ENCODE measurements around the gene FBXL15.

FBXL15 gene

GRCh38 chr10:102422545-102423129 lies 2.0 kb downstream of the FBXL15 start:
- Histone ChIP-seq H3K36me3 (ENCODE audit: control insufficient read depth, insufficient read depth, low read length) (peaks cover 6% of the 10 kb centered on the region; the same call in 1 of the 2 replicates), H3K4me3 (ENCODE audit: low read depth, low read length) (peak overlapping the region; percentile 92), H3K9ac (ENCODE audit: low read length) (no peak overlapping the region), H3K27me3 (ENCODE audit: control insufficient read depth, insufficient read depth, low read length) (peaks cover 18% of the 10 kb centered on the region; the same call in 1 of the 2 replicates), H3K4me1 (ENCODE audit: control insufficient read depth, insufficient read depth, low read length) (peaks cover 14% of the 10 kb centered on the region), H3K27ac (ENCODE audit: low read depth, low read length) (no peak overlapping the region), H3K9me3 (ENCODE audit: control insufficient read depth, insufficient read depth, low read depth, low read length) (no peaks in the 10 kb centered on the region)

- Histone ChIP-seq H3K9me3 (ENCODE audit: control insufficient read depth, insufficient read depth, low read depth, low read length) (no peaks in the 10 kb centered on the region), H3K4me3 (ENCODE audit: low read depth, low read length) (no peak overlapping the region), H3K36me3 (ENCODE audit: control insufficient read depth, insufficient read depth, low read length) (peaks cover 6% of the 10 kb centered on the region; the same call in 1 of the 2 replicates), H3K27me3 (ENCODE audit: control insufficient read depth, insufficient read depth, low read length) (peaks cover 9% of the 10 kb centered on the region; the same call in 1 of the 2 replicates), H3K27ac (ENCODE audit: low read depth, low read length) (no peak overlapping the region), H3K9ac (ENCODE audit: low read length) (no peak overlapping the region), H3K4me1 (ENCODE audit: control insufficient read depth, insufficient read depth, low read length) (peaks cover 9% of the 10 kb centered on the region)
These were observed 2.8 kb downstream of the FBXL15 start for GRCh38 chr10:102423372-102423968.

- peaks cover 4% of the 10 kb centered on the region; the same call in 1 of the 2 replicates for H3K27me3 ChIP-seq (ENCODE audit: control insufficient read depth, insufficient read depth, low read length)
- H3K4me3 ChIP-seq (ENCODE audit: low read depth, low read length): no peak overlapping the region
- H3K36me3 ChIP-seq (ENCODE audit: control insufficient read depth, insufficient read depth, low read length): peaks cover 6% of the 10 kb centered on the region; the same call in 1 of the 2 replicates
- peaks cover 9% of the 10 kb centered on the region for H3K4me1 ChIP-seq (ENCODE audit: control insufficient read depth, insufficient read depth, low read length)
- no peak overlapping the region for H3K9ac ChIP-seq (ENCODE audit: low read length)
- H3K9me3 ChIP-seq (ENCODE audit: control insufficient read depth, insufficient read depth, low read depth, low read length): no peaks in the 10 kb centered on the region
- H3K27ac ChIP-seq (ENCODE audit: low read depth, low read length): no peak overlapping the region
These were observed 3.5 kb downstream of the FBXL15 start for GRCh38 chr10:102424145-102424544.

GRCh38 chr10:102424916-102425315 lies 4.3 kb downstream of the FBXL15 start:
- Histone ChIP-seq H3K36me3 (ENCODE audit: control insufficient read depth, insufficient read depth, low read length) (peaks cover 6% of the 10 kb centered on the region; the same call in 1 of the 2 replicates), H3K9ac (ENCODE audit: low read length) (no peak overlapping the region)

GRCh38 chr10:102425444-102425843 lies 4.8 kb downstream of the FBXL15 start:
- no peak overlapping the region for H3K9ac ChIP-seq (ENCODE audit: low read length)
- H3K4me1 ChIP-seq (ENCODE audit: control insufficient read depth, insufficient read depth, low read length): peaks cover 9% of the 10 kb centered on the region
- peaks cover 2% of the 10 kb centered on the region; the same call in 1 of the 2 replicates for H3K27me3 ChIP-seq (ENCODE audit: control insufficient read depth, insufficient read depth, low read length)
- H3K9me3 ChIP-seq (ENCODE audit: control insufficient read depth, insufficient read depth, low read depth, low read length): no peaks in the 10 kb centered on the region
- H3K36me3 ChIP-seq (ENCODE audit: control insufficient read depth, insufficient read depth, low read length): peaks cover 6% of the 10 kb centered on the region; the same call in 1 of the 2 replicates
- H3K4me3 ChIP-seq (ENCODE audit: low read depth, low read length): no peak overlapping the region
- H3K27ac ChIP-seq (ENCODE audit: low read depth, low read length): no peak overlapping the region

More at GRCh38 chr10:102424916-102425315, 4.3 kb downstream of the FBXL15 start:
- Histone ChIP-seq H3K27me3 (ENCODE audit: control insufficient read depth, insufficient read depth, low read length) (peaks cover 2% of the 10 kb centered on the region; the same call in 1 of the 2 replicates), H3K4me1 (ENCODE audit: control insufficient read depth, insufficient read depth, low read length) (peaks cover 9% of the 10 kb centered on the region), H3K27ac (ENCODE audit: low read depth, low read length) (no peak overlapping the region), H3K4me3 (ENCODE audit: low read depth, low read length) (no peak overlapping the region), H3K9me3 (ENCODE audit: control insufficient read depth, insufficient read depth, low read depth, low read length) (no peaks in the 10 kb centered on the region)

- peaks cover 2% of the 10 kb centered on the region; the same call in 1 of the 2 replicates for H3K27me3 ChIP-seq (ENCODE audit: control insufficient read depth, insufficient read depth, low read length)
- H3K27ac ChIP-seq (ENCODE audit: low read depth, low read length): no peak overlapping the region
- no peak overlapping the region for H3K4me3 ChIP-seq (ENCODE audit: low read depth, low read length)
- no peaks in the 10 kb centered on the region for H3K9me3 ChIP-seq (ENCODE audit: control insufficient read depth, insufficient read depth, low read depth, low read length)
- peaks cover 13% of the 10 kb centered on the region for H3K4me1 ChIP-seq (ENCODE audit: control insufficient read depth, insufficient read depth, low read length)
- peaks cover 6% of the 10 kb centered on the region; the same call in 1 of the 2 replicates for H3K36me3 ChIP-seq (ENCODE audit: control insufficient read depth, insufficient read depth, low read length)
- no peak overlapping the region for H3K9ac ChIP-seq (ENCODE audit: low read length)
These were observed 6.2 kb downstream of the FBXL15 start for GRCh38 chr10:102426803-102427287.

GRCh38 chr10:102429468-102429867 lies 8.8 kb downstream of the FBXL15 start:
- Histone ChIP-seq H3K36me3 (ENCODE audit: control insufficient read depth, insufficient read depth, low read length) (no peaks in the 10 kb centered on the region), H3K27ac (ENCODE audit: low read depth, low read length) (no peak overlapping the region), H3K4me3 (ENCODE audit: low read depth, low read length) (no peak overlapping the region), H3K4me1 (ENCODE audit: control insufficient read depth, insufficient read depth, low read length) (peaks cover 14% of the 10 kb centered on the region), H3K27me3 (ENCODE audit: control insufficient read depth, insufficient read depth, low read length) (peaks cover 16% of the 10 kb centered on the region), H3K9ac (ENCODE audit: low read length) (no peak overlapping the region), H3K9me3 (ENCODE audit: control insufficient read depth, insufficient read depth, low read depth, low read length) (no peaks in the 10 kb centered on the region)

GRCh38 chr10:102431452-102432124 lies 11.0 kb downstream of the FBXL15 start:
- peak overlapping the region; percentile 85 for H3K9ac ChIP-seq (ENCODE audit: low read length)
- H3K27ac ChIP-seq (ENCODE audit: low read depth, low read length): peak overlapping the region; percentile 32; the same call in 1 of the 2 replicates
- H3K27me3 ChIP-seq (ENCODE audit: control insufficient read depth, insufficient read depth, low read length): peaks cover 36% of the 10 kb centered on the region
- no peaks in the 10 kb centered on the region for H3K36me3 ChIP-seq (ENCODE audit: control insufficient read depth, insufficient read depth, low read length)
- H3K4me1 ChIP-seq (ENCODE audit: control insufficient read depth, insufficient read depth, low read length): peaks cover 23% of the 10 kb centered on the region
- peak overlapping the region; percentile 93 for H3K4me3 ChIP-seq (ENCODE audit: low read depth, low read length)
- H3K9me3 ChIP-seq (ENCODE audit: control insufficient read depth, insufficient read depth, low read depth, low read length): no peaks in the 10 kb centered on the region

GRCh38 chr10:102432162-102432950 lies 11.7 kb downstream of the FBXL15 start, which contains the start of gene CUEDC2:
CUEDC2 (minus strand) TSS chr10:102432574; CDS start chr10:102425188, 7,386 bp downstream.
- Histone ChIP-seq H3K9me3 (ENCODE audit: control insufficient read depth, insufficient read depth, low read depth, low read length) (no peaks in the 10 kb centered on the region), H3K27me3 (ENCODE audit: control insufficient read depth, insufficient read depth, low read length) (peaks cover 42% of the 10 kb centered on the region), H3K9ac (ENCODE audit: low read length) (peak within 1 kb of the TSS; percentile 85), H3K4me1 (ENCODE audit: control insufficient read depth, insufficient read depth, low read length) (peaks cover 23% of the 10 kb centered on the region), H3K36me3 (ENCODE audit: control insufficient read depth, insufficient read depth, low read length) (no peaks in the 10 kb centered on the region), H3K27ac (ENCODE audit: low read depth, low read length) (peak within 1 kb of the TSS; percentile 32; the same call in 1 of the 2 replicates), H3K4me3 (ENCODE audit: low read depth, low read length) (peak within 1 kb of the TSS; percentile 93)

GRCh38 chr10:102433619-102434046 lies 13.0 kb downstream of the FBXL15 start:
- H3K9ac ChIP-seq (ENCODE audit: low read length): no peak overlapping the region
- H3K27me3 ChIP-seq (ENCODE audit: control insufficient read depth, insufficient read depth, low read length): peaks cover 50% of the 10 kb centered on the region
- peaks cover 23% of the 10 kb centered on the region for H3K4me1 ChIP-seq (ENCODE audit: control insufficient read depth, insufficient read depth, low read length)
- H3K9me3 ChIP-seq (ENCODE audit: control insufficient read depth, insufficient read depth, low read depth, low read length): no peaks in the 10 kb centered on the region
- H3K4me3 ChIP-seq (ENCODE audit: low read depth, low read length): no peak overlapping the region
- H3K36me3 ChIP-seq (ENCODE audit: control insufficient read depth, insufficient read depth, low read length): no peaks in the 10 kb centered on the region
- no peak overlapping the region for H3K27ac ChIP-seq (ENCODE audit: low read depth, low read length)

All from HUES6 (cell line).